Dermis blood vessel endothelial cell (primary cell): ENCODE data around the gene NADSYN1. TPM values are rescaled to one million over a fixed set of nuclear protein-coding genes. Genes with fewer than 3 reads are reported as not detected.
"Not testable (repeated sequence)": the region's sequence is repeated elsewhere in the genome, so short reads cannot be mapped to it uniquely, and the experiment has no call there.

Experiments
- DNase-seq: peaks from one replicate; pipeline ENCODE4 v3.0.0; 2010
- total RNA-seq: library from RNA; depleted of rRNA; stranded (reverse); fragments of >200 nt; gene quantifications from 2 replicates; pipeline ENCODE4 v1.2.3, GENCODE V29; 2014

The NADSYN1 gene
- 92.2 and 128 TPM in 2 replicates for total RNA-seq

DNA sequence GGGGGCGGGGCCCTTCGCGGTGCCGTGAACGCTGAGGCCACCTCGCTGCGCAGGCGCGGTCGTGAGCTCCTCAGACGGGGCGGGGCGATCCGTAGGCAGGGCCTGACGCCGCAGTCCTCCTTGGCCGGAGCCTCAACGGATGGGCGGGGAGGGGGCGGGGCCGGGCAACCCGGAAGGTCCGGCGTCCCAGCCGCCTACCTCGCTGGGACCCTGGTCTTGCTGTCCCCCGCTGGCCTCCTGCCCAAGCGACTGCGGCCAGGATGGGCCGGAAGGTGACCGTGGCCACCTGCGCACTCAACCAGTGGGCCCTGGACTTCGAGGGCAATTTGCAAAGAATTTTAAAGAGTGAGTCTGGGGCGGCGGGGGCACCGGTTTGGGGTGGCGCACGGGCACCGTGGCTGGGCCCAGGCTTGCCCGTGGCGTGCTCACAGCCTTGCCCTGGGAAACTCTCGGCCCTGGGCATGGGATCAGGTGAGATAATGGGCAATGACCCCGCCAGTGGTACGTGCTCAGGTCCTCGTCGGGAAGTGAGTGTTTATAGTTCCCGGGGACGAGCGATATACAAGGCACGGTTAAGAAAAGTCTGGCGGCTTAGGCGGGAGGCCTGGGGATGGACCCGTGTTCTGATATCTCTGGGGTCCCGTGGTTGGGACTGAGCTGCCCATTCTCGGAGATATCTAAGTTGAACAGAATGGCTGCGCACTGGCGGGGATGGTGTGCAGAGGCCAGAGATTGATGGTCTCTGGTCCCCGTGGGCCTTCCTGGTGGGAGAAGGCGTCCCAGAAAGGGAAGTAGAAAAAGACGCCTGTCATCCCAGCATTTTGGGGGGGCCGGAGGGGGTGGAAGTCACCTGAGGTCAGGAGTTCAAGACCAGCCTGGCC, at the start of gene NADSYN1:
NADSYN1 (plus strand) TSS at position 167 of the 881 bp plus-strand sequence; CDS start at position 261, 94 bp downstream.
- peak; percentile 97 for DNase-seq

DNA sequence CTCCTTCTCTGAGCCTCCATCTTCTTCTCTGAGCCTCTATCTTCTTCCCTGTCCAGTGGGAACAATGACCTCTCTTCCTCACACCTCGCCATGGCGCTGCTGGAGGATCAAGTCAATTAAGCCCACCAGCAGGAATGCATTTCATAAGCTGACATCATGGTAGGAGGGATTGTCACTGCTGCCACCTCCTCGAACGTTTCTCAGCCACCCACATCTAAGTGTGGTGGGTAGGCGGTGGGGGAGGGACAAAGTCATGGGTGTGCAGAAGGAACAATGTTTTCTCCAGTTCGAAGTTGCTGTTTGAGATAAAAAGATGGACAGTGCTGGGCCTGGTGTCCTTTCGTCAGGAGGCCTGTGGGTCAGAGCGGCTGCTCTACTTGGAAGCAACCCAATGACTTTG, 48.8 kb upstream of the NADSYN1 start:
- no peak for DNase-seq

DNA sequence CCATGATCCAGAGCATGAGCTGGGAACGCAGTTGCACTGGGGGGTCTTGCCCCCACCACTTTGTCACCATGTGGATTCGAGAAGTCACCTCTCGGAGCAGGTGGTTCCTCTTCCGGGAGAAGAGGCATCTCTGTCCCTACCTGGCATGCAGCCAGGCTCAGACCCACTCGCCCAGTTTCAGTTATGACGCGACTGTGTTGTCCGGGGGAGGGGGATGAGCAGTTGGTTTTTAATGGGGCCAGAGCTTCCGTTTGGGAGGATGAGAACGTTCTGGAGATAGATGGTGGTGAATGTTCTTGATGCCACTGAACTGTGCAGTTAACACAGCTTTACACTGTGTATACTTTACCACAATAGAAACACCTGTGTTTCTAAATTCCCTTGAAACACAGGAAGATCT, 46.3 kb upstream of the NADSYN1 start:
- no peak for DNase-seq

DNA sequence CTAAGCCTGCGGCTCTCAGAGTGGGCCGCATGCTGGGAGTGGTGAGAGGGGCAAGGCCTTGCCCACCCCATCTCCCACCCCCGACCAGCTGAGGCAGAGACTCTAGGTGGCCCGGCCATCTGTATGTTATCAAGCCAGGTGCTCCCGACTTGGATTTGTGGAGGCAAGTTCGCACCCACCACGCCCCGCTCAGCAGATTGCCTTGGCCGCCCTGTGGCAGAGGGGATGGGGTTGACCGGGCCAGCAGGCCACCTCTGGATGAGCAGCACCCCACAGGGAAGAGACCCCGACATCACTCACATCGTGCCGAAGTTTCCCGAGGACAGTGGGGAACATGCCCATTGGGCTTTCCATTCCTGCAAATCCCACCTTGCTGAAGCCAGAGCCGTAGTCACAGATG, 45.6 kb upstream of the NADSYN1 start:
- no peak for DNase-seq

DNA sequence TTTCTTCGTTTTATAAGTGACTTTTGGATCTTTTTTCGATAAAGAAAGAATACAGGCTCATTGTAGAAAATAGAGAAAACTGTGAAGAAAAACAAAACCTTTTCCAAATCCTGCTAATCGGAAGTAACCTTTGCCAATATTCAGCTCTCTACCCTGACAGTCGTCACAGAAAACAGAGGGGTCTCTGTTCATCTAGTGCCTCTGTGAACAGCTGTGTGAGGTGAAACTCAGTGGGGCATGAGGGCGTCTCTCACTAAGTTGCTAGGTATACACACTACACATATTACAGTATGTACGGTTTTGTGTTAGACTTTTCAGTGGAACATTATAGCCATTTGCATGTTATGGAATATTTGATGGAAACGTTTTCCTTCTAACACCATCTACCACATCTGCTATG, 44.2 kb upstream of the NADSYN1 start:
- no peak for DNase-seq

GRCh38 chr11:71410363-71410966, 42.5 kb upstream of the NADSYN1 start:
- DNase-seq: no peak

DNA sequence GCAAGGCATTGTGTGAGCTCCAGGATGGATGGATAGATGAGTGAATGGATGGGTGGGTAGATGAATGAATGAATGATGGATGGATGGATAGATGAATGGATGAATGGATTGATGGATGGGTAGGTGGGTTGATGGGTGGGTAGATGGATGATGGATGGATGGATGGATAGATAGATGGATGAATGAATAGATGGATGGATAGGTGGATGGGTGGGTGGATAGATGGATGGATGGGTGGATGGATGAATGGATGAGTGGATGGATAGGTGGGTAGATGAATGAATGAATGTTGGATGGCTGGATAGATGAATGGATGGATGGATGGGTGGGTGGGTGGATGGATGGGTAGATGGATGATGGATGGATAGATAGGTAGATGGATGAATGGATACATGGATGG, 38.4 kb upstream of the NADSYN1 start:
- DNase-seq: no peak

- no peak for DNase-seq
Observed at GRCh38 chr11:71418643-71419042, 34.4 kb upstream of the NADSYN1 start.

DNA sequence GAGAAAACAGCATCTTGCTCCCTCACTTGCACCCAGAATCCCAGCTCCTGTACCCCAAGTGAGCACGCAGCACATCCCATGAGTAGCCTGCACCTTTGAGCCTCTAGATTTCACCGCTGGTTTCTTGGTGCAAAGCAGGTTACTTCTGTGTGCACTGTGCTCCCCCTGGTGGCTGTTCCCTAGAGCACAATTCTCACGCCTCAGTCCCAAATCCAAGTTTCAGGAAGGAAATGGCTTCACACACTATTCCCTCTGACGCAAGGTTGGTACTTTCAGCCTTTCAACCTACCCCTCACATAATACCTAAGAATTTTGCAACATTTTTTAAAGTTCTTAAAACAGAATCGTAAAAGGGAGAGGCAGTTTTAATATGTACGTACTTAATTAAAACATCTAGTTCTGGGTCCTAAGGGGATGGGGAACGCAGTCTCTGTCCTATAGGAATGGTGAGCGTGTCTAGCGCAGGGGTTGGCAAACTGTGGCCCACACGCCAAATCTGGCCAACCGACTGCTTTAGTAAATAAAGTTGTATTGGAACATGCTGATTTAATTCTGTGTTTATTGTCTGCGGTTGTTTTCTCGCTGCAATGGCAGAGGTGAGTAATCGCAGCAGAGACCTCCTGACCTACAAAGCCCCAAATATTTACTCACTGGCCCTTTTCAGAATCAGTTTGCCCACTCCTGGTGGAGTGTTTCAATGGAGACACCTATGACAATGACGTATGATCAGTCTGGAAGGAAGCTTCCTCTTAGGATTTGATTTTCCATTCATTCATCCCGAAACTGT, 32.4 kb upstream of the NADSYN1 start:
- peak; percentile 74 for DNase-seq

- no peak for DNase-seq
Observed at GRCh38 chr11:71421392-71421950, 31.5 kb upstream of the NADSYN1 start.

DNA sequence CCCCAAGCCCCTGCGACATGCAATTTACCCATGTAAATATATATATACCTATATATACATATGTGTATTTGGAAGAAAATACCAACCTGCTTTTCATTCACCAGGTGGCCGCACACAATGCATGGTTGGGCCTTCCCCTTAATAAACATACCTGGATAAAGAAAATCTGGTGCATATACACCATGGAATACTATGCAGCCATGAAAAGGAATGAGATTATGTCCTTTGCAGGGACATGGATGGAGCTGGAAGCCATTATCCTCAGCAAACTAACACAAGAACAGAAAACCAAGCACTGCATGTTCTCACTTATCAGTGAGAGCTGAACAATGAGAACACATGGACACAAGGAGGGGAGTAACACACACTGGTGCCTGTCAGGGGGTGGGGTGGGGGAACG, 30.7 kb upstream of the NADSYN1 start:
- DNase-seq: not testable (repeated sequence)

DNA sequence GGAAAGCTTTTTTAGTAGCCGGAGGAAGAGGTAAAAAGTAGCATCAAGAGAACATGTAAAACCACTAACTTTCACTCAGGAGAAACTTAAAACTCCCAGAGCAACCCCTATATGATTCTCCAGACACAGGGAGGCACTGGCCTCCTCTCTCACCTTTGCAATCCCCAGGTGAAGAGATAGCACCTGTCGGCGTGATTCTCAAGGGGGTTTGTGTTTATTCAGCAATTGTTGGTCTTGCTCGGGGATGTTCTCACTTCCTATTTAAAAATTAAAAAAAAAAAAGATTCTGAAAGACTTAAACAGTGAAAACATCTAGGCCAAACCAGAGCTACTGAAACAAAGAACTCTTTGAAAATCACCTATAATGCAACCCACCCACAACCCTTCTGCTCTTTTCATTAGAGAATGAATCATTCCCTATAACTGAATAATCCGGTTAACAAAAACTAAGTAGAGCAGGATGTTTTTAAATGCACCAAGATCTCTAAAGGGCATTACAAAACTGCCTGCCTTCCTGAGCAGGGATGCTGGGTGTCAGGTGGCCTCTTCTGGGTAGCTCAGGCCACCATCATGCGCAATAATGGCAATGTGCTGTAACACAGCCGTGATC, 29.7 kb upstream of the NADSYN1 start:
- DNase-seq: no peak

GRCh38 chr11:71425409-71425808, 27.6 kb upstream of the NADSYN1 start:
- DNase-seq: no peak

GRCh38 chr11:71425860-71426259, 27.1 kb upstream of the NADSYN1 start:
- DNase-seq: no peak

DNA sequence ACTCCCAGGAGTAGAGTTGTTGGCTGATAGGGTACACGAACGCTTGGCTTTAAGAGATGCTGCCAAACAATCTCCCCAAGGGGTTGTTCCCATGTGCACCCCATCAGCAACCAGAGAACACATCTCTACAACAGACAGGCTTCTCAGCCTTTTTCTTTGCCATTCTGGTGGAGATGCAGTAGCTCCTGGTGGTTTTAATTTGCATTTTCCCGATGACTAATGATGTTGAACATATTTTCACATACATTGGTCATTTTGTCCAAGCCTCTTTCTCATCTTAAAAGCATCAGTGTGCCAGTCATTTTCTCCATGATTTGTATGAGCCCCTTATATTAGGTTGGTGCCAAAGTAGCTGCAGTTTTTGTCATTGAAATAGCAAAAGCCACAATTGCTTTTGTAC, 26.6 kb upstream of the NADSYN1 start:
- DNase-seq: no peak

DNA sequence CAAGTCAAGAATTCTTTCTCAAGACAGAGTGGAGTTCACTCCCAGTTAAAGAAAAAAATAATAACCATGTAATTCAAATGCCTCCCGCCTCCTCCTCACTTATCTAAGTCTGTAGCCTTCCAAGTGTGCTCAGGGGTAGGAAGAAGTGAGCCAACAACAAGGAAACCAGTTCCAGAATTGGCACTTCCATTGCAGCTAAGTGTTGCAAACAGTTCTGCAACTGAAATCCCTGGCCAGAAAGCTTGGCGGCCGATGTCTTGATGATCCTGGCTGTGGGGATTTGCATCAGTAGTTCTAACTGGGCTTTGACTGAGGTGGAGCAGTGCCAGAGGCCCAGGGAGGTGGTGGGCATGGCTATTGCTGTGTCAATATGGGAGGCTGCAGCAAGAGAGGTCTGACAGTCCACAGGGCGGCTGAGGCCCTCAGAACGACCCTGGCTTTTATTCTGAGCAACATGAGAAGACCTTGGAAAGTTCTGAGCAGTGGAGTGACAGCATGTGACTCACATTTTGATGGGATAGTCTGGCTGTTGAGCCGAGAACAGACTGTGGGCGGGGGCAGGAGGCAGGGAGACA, 24.1 kb upstream of the NADSYN1 start:
- no peak for DNase-seq

DNA sequence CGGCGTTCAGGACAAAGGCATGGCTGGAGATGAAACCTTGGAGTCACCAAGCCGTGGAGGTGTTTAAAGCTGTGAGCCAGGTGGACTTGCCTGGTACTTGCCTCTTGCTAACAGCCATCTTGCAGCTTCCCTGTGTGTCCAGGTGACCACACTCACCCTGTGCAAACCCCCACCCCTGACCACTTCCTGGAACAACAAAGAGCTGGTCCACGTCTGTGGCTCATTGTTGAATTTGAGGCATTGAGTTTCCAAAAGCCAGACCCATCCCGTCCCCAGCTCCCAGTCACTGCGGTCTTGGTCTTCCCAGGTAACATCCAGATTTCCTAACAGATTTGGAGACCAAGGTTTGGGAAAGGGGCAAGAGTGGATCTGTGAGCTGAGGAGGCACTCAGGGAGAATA, 23.3 kb upstream of the NADSYN1 start:
- no peak for DNase-seq

- DNase-seq: no peak
Observed at GRCh38 chr11:71430166-71430565, 22.8 kb upstream of the NADSYN1 start.

- no peak for DNase-seq
Observed at GRCh38 chr11:71431271-71431670, 21.7 kb upstream of the NADSYN1 start.

DNA sequence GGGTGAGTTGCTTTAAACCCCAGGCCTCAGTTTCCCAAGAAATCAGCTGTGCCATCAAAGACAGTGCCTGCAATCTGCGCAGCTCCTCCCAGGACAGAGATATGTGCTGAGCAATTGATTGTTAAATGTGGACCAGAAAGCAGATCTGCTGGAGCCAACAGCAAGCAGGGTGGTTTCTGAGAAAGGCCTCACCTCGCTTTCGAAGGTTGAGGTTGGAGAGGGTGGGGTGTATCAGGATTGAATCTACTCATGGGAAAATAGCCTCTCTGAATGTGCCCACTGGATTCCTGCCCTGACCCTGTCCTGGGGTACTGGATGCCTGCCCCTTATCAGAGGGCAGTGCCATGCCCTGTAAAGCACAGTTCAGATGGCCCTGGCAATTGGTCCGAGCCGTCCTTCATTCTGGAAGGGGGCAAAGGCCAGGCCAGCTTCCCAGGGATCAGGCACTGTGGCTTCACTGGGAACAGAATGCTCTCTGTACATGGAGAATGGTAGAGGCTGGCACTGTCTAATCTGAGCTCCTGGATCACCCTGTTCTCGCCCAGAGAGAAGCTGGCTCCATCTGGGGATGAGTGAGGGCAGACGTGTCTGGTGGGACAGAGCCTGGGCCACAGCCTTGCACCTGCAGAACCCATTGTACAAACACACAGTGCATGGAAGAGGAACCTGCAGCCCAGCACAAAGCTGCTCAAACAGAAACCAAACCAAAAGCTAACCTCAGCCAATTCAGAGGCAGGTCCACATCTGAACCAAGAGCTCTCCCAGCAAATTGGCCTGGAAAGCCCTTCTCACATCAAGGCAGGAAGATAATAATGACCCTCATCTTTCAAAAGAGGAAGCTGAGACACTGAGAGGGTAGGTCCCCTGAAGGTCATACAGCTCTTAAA, 20.0 kb upstream of the NADSYN1 start:
- no peak for DNase-seq
